Caco-2 (cell line): ENCODE data around the gene SHTN1. TPM values are rescaled to one million over a fixed set of nuclear protein-coding genes. Genes with fewer than 3 reads are reported as not detected.

Experiments
- Bru-seq: library from RNA; stranded (reverse); fragments of 400-500 nt; gene quantifications from one replicate; lab custom pipeline; 2021; lab: Mats Ljungman, UMichigan
- BruChase-seq, 2 experiments: library from RNA; stranded (reverse); fragments of 400-500 nt; gene quantifications; one replicate each; lab custom pipeline; 2021; lab: Mats Ljungman, UMichigan
- BruUV-seq: library from RNA; stranded (reverse); fragments of 400-500 nt; replicated peaks from 2 replicates; lab custom pipeline; 2021; lab: Mats Ljungman, UMichigan
- CTCF ChIA-PET: fragments of 300-600 bp; sonication (Branson Sonifier 250); formaldehyde crosslinking; loops from one replicate; lab custom pipeline; 2022; ENCODE audit warnings: antibody characterized with exemption; lab: Charles Lee
- POLR2A ChIA-PET: fragments of 300-600 bp; sonication (Branson Sonifier 250); formaldehyde crosslinking; loops from one replicate; lab custom pipeline; 2022; ENCODE audit warnings: antibody characterized with exemption; lab: Charles Lee
- DNase-seq, 2 experiments: peaks; one replicate each; pipeline versions ENCODE4 v3.0.0 to v3.0.0-alpha.2; 2020 to 2022
- H3K27me3 ChIP-seq: replicated peaks from 2 replicates; pipeline ENCODE4 v1.6.0; 2011; ENCODE audit warnings: low read length; ENCODE audit not compliant: control insufficient read depth, insufficient read depth
- H3K36me3 ChIP-seq: 2 replicates; pipeline ENCODE4 v1.5.1; 2011; ENCODE audit warnings: low read length; ENCODE audit not compliant: control insufficient read depth, insufficient read depth
- H3K4me1 ChIP-seq: fragments of 250-450 bp; sonication (Bioruptor Pico); 2 replicates; pipeline ENCODE4 v1.5.1; 2020; ENCODE audit warnings: mild to moderate bottlenecking
- H3K4me3 ChIP-seq: 2 replicates; pipeline ENCODE4 v1.5.1; 2011; ENCODE audit warnings: low read depth, mild to moderate bottlenecking, control low read depth, low read length
- H3K9me3 ChIP-seq: fragments of 250-450 bp; sonication (Bioruptor Pico); 2 replicates; pipeline ENCODE4 v1.5.1; 2020; ENCODE audit warnings: mild to moderate bottlenecking, moderate library complexity
- H3K27ac Mint-ChIP-seq: one replicate; pipeline ENCODE4 v1.8.0; 2022; ENCODE audit warnings: mixed read lengths; ENCODE audit not compliant: unreplicated experiment
- H3K27me3 Mint-ChIP-seq: one replicate; pipeline ENCODE4 v1.8.0; 2022; ENCODE audit warnings: mixed read lengths; ENCODE audit not compliant: insufficient read depth, unreplicated experiment
- H3K36me3 Mint-ChIP-seq: one replicate; pipeline ENCODE4 v1.8.0; 2022; ENCODE audit warnings: mild to moderate bottlenecking, mixed read lengths; ENCODE audit not compliant: insufficient read depth, unreplicated experiment
- H3K4me1 Mint-ChIP-seq: one replicate; pipeline ENCODE4 v1.8.0; 2022; ENCODE audit warnings: low read depth, mixed read lengths; ENCODE audit not compliant: unreplicated experiment
- H3K4me3 Mint-ChIP-seq: one replicate; pipeline ENCODE4 v1.8.0; 2022; ENCODE audit warnings: mild to moderate bottlenecking, moderate library complexity, mixed read lengths; ENCODE audit not compliant: unreplicated experiment
- H3K9me3 Mint-ChIP-seq: one replicate; pipeline ENCODE4 v1.8.0; 2022; ENCODE audit warnings: mixed read lengths; ENCODE audit not compliant: unreplicated experiment
- CTCF ChIP-seq, 2 experiments: fragments of 200-600 bp in 1 of 2; IDR thresholded peaks; 1 replicate in 1 of 2; 2 replicates in 1 of 2; pipeline versions ENCODE4 v1.5.1 to v1.8.0; 2011 to 2022; ENCODE audit warnings: antibody characterized with exemption in 1 of 2, control low read depth in 1 of 2, inconsistent platforms in 1 of 2, low read depth in 1 of 2, low read length in 1 of 2, mild to moderate bottlenecking in 1 of 2, moderate library complexity in 1 of 2; ENCODE audit not compliant: insufficient read depth in 1 of 2, severe bottlenecking in 1 of 2, unreplicated experiment in 1 of 2
- intact Hi-C: fragments of 100-400 bp; cut with micrococcal nuclease; formaldehyde crosslinking; loops from one replicate; pipeline ENCODE4 v1.10.0; 2022; ENCODE audit not compliant: unreplicated experiment
- long read RNA-seq: library from polyadenylated mRNA; stranded (forward); transcript quantifications from one replicate; pipeline ENCODE4 v2.0.0, GENCODE V29; 2022
- total RNA-seq: library from RNA; stranded (reverse); gene quantifications from 2 replicates; pipeline ENCODE4 v1.2.3, GENCODE V29; 2022

The SHTN1 gene, protein sequence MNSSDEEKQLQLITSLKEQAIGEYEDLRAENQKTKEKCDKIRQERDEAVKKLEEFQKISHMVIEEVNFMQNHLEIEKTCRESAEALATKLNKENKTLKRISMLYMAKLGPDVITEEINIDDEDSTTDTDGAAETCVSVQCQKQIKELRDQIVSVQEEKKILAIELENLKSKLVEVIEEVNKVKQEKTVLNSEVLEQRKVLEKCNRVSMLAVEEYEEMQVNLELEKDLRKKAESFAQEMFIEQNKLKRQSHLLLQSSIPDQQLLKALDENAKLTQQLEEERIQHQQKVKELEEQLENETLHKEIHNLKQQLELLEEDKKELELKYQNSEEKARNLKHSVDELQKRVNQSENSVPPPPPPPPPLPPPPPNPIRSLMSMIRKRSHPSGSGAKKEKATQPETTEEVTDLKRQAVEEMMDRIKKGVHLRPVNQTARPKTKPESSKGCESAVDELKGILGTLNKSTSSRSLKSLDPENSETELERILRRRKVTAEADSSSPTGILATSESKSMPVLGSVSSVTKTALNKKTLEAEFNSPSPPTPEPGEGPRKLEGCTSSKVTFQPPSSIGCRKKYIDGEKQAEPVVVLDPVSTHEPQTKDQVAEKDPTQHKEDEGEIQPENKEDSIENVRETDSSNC
- total RNA-seq (80.8 and 86.9 TPM in 2 replicates), Bru-seq, nascent RNA (percentile 85 among the genes with signal in this experiment), BruChase-seq, experiment 1, labeled RNA remaining after a 2-hour chase (percentile 89 among the genes with signal in this experiment), BruChase-seq, experiment 2, labeled RNA remaining after a 6-hour chase (percentile 88 among the genes with signal in this experiment)
- long read RNA-seq, full-length matches to known transcripts, result 84 of 132 reads
- long read RNA-seq, partial matches to known transcripts, result 28 of 132 reads
- long read RNA-seq, other reads (novel, unspliced or antisense), result 20 of 132 reads

DNA sequence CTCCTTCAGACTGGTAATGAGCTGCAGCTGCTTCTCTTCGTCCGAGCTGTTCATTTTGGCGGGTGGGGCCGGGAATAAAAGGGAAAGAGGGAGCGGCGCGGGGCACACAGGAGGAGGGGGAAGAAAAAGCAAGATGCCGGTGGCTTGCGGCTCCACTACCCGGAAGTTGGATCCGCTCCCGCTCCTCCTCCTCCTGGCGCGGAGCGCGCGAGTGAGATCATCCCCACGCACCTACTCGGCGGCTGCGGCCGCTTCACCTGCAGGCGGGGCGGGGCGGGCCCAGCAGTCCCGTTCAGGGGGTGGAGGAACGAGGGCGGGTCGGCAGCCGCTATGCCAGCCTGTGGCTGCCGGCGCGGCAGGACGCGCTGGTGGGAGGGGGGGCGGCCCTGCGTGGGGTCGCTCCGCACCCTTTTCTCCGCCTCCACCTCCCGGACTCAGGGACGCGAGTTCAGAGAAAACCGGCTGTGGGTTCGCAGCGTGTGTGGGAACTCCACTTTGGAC lies at the start of gene SHTN1:
Gene SHTN1, minus strand, starts transcription at position 162 of the 501 bp plus-strand sequence. Its CDS starts 108 bp downstream, at position 54.
- H3K4me3 Mint-ChIP-seq, result peak within 1 kb of the TSS; percentile 77
- Histone ChIP-seq H3K4me1 (peaks cover 17% of the 10 kb centered on the region), H3K36me3 (no peaks in the 10 kb centered on the region), H3K27me3 (no peaks in the 10 kb centered on the region), H3K9me3 (no peaks in the 10 kb centered on the region), H3K4me3 (peak within 1 kb of the TSS; percentile 69)
- no peak for TF ChIP-seq CTCF (IDR thresholded peaks at IDR 0.05; ENCODE audit: insufficient read depth in 1 of 2, low read depth in 1 of 2, low read length in 1 of 2, severe bottlenecking in 1 of 2, unreplicated experiment in 1 of 2)
- H3K27ac Mint-ChIP-seq, result peak within 1 kb of the TSS; percentile 93
- peaks cover 13% of the 10 kb centered on the region for H3K4me1 Mint-ChIP-seq
- ChIA-PET POLR2A (interaction anchor here (0.5 to 1.2 kb wide), 5 partner anchors 21 to 370 kb away, joined by 3 to 10 read pairs (median 4); no protein-coding TSS in a partner anchor), CTCF (interaction anchor here (0.7 to 1.5 kb wide), 4 partner anchors 13 to 170 kb away, joined by 3 to 7 read pairs (median 4); no protein-coding TSS in a partner anchor)
- no peaks in the 10 kb centered on the region for H3K9me3 Mint-ChIP-seq
- BruUV-seq, result no TSS peak
- intact Hi-C loops, result loop anchor here (1.0 to 10.0 kb wide), 3 partner anchors 21 to 160 kb away; partner anchors contain the start of gene ENO4
- H3K36me3 Mint-ChIP-seq, result peaks cover 23% of the 10 kb centered on the region
- peak; percentile 94 to 95 for DNase-seq
- no peaks in the 10 kb centered on the region for H3K27me3 Mint-ChIP-seq

GRCh38 chr10:117053482-117053881 lies 48.5 kb upstream of the SHTN1 start:
- intact Hi-C loops, result no loop called here
- H3K4me3 Mint-ChIP-seq, result no peak overlapping the region
- Histone ChIP-seq H3K4me1 (no peaks in the 10 kb centered on the region), H3K4me3 (no peak overlapping the region), H3K9me3 (no peaks in the 10 kb centered on the region), H3K36me3 (no peaks in the 10 kb centered on the region), H3K27me3 (no peaks in the 10 kb centered on the region)
- H3K4me1 Mint-ChIP-seq, result no peaks in the 10 kb centered on the region
- H3K36me3 Mint-ChIP-seq, result no peaks in the 10 kb centered on the region
- POLR2A ChIA-PET, result no interaction called here
- no peak for TF ChIP-seq CTCF (IDR thresholded peaks at IDR 0.05; ENCODE audit: insufficient read depth in 1 of 2, low read depth in 1 of 2, low read length in 1 of 2, severe bottlenecking in 1 of 2, unreplicated experiment in 1 of 2)
- no peak for DNase-seq
- H3K27me3 Mint-ChIP-seq, result no peaks in the 10 kb centered on the region
- BruUV-seq, result no TSS peak
- H3K27ac Mint-ChIP-seq, result no peak overlapping the region
- peaks cover 18% of the 10 kb centered on the region for H3K9me3 Mint-ChIP-seq
- CTCF ChIA-PET, result no interaction called here

DNA sequence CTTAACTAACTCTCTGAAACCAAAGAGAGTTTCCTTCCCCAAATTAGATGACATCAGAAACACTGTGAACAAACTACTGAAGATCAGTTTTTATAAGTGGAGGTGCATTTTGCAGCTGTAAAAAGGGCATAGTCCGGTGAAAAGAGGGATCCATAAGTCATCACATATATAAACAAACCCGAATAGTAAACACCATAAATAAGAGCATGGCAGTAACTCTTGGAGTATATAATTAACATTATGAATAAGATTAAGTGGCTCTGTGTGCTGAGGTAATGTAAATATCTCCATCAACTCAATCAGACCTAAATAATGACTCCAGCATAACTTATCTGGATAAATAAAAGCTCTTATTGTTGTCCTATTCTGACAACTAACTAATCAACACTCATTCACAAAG lies 43.0 kb upstream of the SHTN1 start:
- ChIA-PET POLR2A (no interaction called here), CTCF (no interaction called here)
- no peak overlapping the region for H3K4me3 Mint-ChIP-seq

More for the DNA sequence above, 43.0 kb upstream of the SHTN1 start:
- Histone ChIP-seq H3K36me3 (no peaks in the 10 kb centered on the region), H3K9me3 (no peaks in the 10 kb centered on the region; the same call in 1 of the 2 replicates), H3K27me3 (no peaks in the 10 kb centered on the region), H3K4me3 (no peak overlapping the region), H3K4me1 (no peaks in the 10 kb centered on the region)
- BruUV-seq, result no TSS peak
- intact Hi-C loops, result no loop called here
- no peaks in the 10 kb centered on the region for H3K4me1 Mint-ChIP-seq
- no peak for DNase-seq
- no peak for TF ChIP-seq CTCF (IDR thresholded peaks at IDR 0.05; ENCODE audit: insufficient read depth in 1 of 2, low read depth in 1 of 2, low read length in 1 of 2, severe bottlenecking in 1 of 2, unreplicated experiment in 1 of 2)
- H3K27me3 Mint-ChIP-seq, result no peaks in the 10 kb centered on the region
- H3K9me3 Mint-ChIP-seq, result peaks cover 18% of the 10 kb centered on the region
- no peak overlapping the region for H3K27ac Mint-ChIP-seq
- no peaks in the 10 kb centered on the region for H3K36me3 Mint-ChIP-seq
